HG03354 (cell line): ENCODE data around the gene CTRB2.
"Not testable (repeated sequence)": the region's sequence is repeated elsewhere in the genome, so short reads cannot be mapped to it uniquely, and the experiment has no call there.

Experiments
- ATAC-seq: cut with Tn5 transposase; IDR thresholded peaks from one replicate; pipeline ENCODE4 v1.9.1; 2021; ENCODE audit warnings: mild to moderate bottlenecking; ENCODE audit not compliant: unreplicated experiment, poor library complexity, severe bottlenecking

CTRB2 gene

GRCh38 chr16:75208861-75209505 is 2.0 kb upstream of the CTRB2 start:
- no peak for ATAC-seq

- no peak for ATAC-seq
Measured at GRCh38 chr16:75208242-75208825, 1.4 kb upstream of the CTRB2 start.

- no peak for ATAC-seq
Measured at GRCh38 chr16:75207831-75208230, 870 bp upstream of the CTRB2 start.

- ATAC-seq, result not testable (repeated sequence)
Measured at GRCh38 chr16:75205961-75206748, 806 bp downstream of the CTRB2 start.

GRCh38 chr16:75205438-75205837 is 1.5 kb downstream of the CTRB2 start:
- ATAC-seq, result not testable (repeated sequence)

GRCh38 chr16:75204905-75205304 is 2.1 kb downstream of the CTRB2 start:
- not testable (repeated sequence) for ATAC-seq

GRCh38 chr16:75204410-75204758 is 2.6 kb downstream of the CTRB2 start:
- ATAC-seq, result no peak

- ATAC-seq, result no peak
Measured at GRCh38 chr16:75203667-75204409, 3.1 kb downstream of the CTRB2 start.

- no peak for ATAC-seq
Measured at GRCh38 chr16:75203096-75203495, 3.9 kb downstream of the CTRB2 start.

- no peak for ATAC-seq
Measured at GRCh38 chr16:75202069-75202590, 4.8 kb downstream of the CTRB2 start.

GRCh38 chr16:75198135-75198600 is 8.8 kb downstream of the CTRB2 start:
- no peak for ATAC-seq

- no peak for ATAC-seq
Measured at GRCh38 chr16:75197522-75198134, 9.3 kb downstream of the CTRB2 start.

GRCh38 chr16:75196836-75197235 is 10.1 kb downstream of the CTRB2 start:
- no peak for ATAC-seq

GRCh38 chr16:75195811-75196790 is 10.9 kb downstream of the CTRB2 start:
- no peak for ATAC-seq

GRCh38 chr16:75193730-75194444 is 13.1 kb downstream of the CTRB2 start:
- no peak for ATAC-seq

GRCh38 chr16:75193265-75193650 is 13.7 kb downstream of the CTRB2 start:
- no peak for ATAC-seq

GRCh38 chr16:75192606-75193264 is 14.2 kb downstream of the CTRB2 start:
- ATAC-seq, result no peak
